ENCODE results near the gene PLEKHM3.

Gene PLEKHM3

DNA sequence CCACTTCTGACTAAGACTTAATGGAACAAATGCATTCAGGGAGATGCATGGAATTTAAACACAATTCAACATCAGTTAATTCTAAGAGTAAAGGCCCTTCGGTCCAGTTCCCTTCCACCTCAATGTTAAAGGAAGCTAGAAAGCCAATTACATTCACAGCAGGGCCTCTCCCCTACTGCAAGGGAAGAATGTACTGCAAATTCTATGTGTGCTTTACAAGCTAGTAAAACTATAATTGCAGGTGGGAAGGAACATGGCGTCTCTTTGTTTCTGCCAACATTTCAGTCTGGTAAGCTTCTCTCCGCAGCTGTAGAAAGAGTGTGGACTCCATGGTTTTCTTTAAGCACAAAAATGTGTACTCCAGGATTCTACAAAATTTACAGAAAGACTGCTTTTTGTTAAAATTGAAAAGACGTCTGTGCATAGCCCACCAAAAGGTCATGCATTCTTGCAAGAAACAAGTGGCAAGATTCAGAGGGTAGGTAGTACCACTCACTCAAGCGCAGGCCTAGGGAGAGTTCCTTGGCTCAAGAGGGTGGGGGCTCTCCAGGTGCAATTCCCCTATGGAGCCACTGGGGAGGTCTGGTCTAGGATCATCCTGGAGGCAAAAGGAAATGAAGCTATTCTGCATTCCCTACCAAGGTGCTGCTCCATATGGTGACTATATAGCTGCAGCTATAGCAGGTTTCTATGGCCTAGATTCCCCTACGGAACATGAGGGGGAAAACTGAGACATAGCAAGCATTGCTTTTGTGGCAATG, 128.6 kb downstream of the PLEKHM3 start:
- in situ Hi-C loops (cut with MboI; ENCODE audit: low sequenced_read_pairs): no loop called here

DNA sequence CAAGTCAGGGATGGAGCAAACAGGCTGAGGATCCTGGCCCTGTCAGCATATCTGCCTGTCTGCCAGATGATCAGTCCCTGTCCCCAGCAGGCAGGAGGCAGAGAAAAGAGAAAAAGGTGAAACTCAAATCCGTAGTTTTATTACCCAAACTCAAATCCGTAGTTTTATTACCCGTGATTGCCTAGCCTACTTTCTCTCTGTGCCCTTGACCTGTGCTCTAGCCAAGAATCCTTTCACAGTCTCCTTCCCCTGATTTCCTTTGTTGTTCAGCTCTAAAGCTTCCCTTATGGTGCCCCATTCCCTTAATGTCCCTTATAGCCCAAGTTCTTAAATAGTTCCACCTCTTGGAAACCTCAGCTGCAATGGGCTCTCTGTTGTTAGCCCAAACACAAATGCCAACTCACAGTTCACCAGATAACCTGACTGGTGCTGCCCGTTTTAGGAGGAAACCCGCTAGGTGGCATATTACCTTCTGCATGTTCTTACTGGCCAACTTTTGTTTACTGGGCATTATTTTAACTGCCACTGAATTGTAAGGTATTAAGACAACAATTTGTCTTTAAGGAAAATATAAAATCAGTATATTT, 130.0 kb downstream of the PLEKHM3 start:
- in situ Hi-C loops (cut with MboI; ENCODE audit: low sequenced_read_pairs): no loop called here

DNA sequence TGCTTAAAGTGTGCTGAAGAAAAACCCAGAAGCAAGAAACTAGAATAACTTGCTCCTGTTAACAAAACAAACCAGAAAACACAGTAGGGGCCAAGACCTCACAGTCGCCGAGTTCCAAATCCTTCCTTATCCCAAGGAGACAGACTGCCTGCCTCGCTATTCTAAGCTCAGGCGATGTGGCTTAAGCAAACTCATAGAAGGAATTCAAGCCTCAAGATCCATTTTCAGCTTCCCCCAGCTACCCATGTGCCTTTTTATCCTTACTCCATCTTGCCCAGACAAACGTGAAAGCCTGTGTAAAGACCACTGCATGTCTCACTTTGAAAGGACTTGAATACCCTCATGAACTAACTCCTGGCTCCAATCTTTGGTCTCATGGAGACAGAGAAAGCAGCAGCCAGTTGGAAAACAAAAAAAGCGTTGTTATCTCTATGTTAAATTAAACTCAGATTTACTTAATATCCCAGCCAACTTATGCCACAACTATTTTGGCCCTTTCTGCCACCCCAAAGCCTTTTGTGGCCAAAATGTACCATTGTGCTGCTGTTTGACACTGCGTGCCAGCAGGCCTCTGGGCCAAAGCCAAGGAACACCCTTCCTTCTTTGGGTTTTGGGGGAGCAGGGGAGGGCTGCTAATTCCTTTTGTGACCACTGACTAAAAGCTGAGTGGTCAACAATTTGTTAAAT, 132.5 kb downstream of the PLEKHM3 start:
- in situ Hi-C loops (cut with MboI; ENCODE audit: low sequenced_read_pairs): no loop called here

DNA sequence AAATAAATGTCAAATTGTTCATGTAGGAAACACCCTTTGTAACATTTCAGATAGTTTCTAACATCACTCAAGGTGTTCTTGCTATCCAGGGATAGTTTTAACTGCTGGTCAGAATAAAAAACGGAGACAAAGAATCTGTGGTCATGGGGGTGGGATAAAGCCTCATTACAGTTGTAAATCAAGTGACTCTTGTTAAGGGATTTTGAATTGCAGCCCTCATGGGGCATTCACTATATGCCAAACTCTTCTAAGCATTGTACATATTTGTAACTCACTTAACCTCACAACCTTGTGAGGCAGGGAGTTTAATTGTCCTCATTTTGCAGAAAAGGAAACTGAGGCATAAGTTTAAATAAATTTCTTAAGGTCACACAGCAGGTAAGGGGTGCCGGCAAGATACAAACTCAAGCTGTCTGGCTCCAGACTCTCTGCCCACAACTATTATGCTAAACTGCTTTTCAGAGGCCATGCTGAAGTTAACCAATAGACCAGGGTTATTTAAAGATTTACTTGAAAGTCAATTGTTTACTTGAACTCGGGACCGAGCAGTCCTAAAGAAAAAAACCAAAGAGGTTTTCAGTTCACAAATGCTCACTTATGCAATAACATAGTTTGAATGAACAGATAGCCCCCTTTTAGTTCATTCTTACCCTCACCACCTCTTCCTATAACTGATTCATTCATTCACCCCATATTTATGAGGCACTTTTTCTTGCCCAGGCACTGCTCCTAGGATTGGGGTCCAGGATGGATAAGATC, 134.1 kb downstream of the PLEKHM3 start:
- in situ Hi-C loops (cut with MboI; ENCODE audit: low sequenced_read_pairs): no loop called here

DNA sequence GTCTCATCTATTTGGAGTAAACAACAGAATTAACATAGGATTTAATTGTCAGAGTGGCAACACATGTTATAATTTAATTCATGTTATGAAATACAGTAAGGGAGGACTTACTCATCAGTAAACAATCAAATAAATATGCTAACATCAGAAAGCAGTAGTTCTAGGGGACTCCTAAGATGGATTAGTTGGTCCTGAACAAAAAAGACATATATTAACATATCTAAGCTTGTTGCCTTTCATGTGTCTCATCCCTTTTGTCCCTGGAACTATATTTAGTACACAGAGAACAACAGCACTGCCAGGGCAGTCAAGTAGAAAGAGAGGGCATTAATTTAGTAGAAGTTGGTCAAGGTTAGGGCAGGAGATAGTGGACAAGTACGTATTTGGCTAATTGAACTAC, 137.8 kb downstream of the PLEKHM3 start:
- in situ Hi-C loops (cut with MboI; ENCODE audit: low sequenced_read_pairs): no loop called here

DNA sequence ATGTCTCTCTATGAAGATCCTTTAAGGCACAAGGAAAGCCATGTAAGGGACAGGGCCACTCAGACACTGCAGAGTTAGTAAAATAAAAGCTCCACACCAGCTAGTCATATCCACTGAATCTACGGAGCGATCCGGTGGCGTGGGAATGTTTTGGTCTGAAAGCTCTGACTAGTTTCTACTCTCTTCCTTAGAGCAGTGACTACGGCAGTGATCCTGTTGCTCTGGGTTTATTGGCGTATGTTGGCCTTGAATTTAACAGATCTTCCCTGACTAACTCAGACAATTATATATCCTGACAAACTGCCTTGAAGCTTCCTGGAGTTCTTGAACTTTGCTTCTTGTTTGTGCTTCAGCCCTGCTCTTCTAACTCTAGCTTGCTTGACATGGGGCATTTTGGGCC, 140.3 kb downstream of the PLEKHM3 start:
- in situ Hi-C loops (cut with MboI; ENCODE audit: low sequenced_read_pairs): no loop called here

DNA sequence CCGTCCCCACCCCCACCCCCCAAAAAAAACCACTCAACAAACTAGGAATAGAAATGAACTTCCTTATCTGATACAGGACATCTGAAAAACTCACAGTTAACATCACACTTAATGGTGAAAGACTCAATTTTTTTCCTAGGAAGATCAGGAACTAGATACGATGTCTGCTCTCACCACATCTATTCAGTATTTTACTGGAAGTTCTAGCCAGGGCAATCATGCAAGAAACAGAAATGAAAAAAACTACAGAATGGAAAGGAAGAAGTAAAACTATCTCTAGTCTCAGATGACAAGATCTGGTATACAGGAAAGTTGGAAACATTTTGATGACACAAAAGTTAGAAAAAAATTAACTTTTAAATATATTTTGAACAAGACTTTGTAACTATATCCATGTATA, 141.2 kb downstream of the PLEKHM3 start:
- in situ Hi-C loops (cut with MboI; ENCODE audit: low sequenced_read_pairs): no loop called here

DNA sequence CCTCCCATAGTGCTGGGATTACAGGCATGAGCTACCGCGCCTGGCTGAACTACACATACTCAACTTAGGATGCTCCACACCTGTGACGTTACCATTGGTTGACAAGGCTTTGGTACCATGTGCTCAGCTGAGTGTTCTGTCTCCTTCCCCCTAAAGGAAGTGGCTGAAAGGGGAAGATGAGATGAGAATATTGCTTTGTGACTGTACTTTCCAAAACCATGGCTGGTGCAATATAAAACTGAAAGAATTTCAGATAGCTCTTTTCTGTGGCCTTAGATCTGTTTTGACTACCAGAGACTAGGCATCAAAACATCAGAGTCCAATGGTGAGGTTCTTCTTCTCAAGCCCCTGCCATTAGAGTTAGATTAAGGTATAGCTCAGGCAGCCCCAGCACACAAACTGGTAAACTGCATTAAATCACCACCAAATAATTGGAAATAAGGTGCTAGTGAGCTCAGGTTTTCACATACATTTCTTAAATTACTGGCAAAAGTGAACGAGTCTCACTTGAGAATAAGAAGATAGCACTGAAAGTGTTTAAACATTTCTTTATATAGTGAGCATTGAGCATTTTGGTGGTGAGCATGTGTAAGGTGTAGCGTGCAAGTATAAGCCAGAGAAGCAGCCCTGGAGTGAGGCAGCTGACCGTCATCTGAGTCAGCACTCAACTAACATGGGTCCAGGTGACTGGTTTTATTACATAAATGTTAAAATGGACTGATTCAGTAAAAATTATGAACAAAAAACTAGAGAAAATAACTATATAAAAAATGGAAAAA, 142.1 kb downstream of the PLEKHM3 start:
- in situ Hi-C loops (cut with MboI; ENCODE audit: low sequenced_read_pairs): no loop called here

DNA sequence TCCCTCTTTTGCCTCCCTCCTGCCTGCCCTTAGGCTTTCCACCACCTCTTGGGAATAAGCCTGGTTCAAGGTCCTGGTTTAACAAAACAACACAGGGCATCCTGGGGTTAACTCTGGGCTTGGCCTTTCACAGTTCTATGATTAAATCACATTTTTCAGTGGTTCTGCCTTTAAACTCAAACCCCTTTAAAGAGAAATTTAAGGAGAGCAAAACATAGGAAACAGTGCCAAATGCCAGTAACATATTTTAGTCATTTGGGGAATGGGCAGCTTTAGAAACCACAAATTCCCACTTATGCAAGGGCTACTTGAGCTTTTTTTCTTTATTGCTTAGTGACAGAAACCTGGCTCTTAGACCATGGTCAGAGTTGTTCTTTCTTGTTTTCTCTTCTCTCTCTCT, 143.4 kb downstream of the PLEKHM3 start:
- in situ Hi-C loops (cut with MboI; ENCODE audit: low sequenced_read_pairs): no loop called here

DNA sequence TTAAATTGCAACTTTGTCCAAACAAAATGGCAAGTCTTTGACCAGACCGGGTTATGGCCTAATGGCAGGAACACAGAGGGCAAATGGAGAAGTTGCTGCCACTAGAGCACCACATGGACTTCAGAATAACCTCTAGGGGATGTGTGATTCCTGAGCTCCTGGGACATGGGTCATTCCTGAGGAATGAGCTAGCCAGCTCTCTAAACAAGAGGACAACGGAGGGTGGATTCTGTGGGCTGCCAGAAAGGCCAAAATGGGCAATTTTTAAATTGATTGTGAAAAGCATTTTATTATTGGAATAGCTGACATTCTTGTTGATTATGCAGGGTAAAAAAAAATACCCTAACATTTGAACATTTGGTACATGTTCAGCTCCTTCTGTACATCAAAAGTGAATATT, 145.8 kb downstream of the PLEKHM3 start:
- in situ Hi-C loops (cut with MboI; ENCODE audit: low sequenced_read_pairs): no loop called here

DNA sequence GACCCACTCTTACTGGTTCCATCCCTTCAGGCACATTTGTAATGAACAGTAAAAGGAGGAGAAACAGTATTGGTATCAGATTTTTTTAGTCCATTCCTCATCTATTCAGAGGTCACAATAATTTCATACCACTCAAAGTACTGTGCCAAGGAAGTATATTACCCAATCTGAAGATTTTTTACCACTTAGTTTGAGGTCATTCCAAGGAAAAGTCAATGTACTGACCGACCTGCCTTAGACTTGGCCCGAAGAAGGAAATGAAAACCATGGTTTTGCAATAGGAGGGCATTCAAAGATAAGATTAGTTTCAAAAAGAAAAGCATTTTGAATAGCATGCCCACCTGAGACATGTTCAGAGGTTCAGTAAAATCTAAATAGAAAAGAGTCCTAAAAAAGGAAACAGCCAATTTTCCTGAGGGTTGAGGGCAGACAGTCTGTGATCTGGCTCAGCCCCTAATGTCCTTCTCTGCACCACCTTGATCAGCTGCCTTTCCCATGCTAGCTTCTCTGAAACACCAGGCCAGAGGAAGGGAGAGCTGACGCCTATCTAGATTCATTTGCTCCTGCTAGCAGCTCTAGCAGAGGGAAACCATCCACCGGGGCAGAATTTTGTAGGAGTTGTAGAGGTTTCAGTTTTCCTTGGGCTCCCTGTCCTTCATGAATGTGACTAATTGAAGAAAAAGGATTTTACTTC, 148.3 kb downstream of the PLEKHM3 start:
- in situ Hi-C loops (cut with MboI; ENCODE audit: low sequenced_read_pairs): no loop called here

DNA sequence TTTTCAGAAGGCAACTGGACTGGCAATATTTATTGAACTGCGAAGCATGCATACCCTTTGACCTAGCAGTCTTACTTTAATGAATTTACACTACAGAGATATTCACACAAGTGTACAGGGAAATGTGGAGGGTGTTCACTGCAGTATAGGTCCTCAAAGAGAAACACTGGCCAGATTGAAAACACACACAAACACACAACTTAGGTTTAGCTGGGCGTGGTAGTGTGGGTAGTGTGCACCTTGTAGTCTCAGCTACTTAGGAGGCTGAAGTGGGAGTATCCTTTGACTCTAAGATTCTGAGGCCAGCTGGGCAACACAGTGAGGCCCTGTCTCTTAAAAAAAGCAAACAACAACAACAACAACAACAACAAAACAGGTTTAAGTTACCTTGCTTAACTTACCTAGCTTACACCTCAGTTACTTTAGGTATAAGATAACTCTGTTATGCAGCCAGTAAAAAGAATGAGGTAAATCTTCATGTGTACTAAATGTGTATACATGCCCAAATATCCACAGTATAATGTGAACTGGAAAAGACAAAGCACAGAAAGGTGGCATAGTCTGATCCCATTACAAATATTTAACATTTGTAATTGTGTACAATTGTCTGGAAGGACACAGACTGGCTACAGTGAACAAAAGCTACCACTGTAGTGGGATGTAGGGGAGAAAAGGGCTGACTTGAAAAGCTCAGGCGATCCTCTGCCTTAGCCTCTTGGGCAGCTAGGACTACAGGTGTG, 149.7 kb downstream of the PLEKHM3 start:
- in situ Hi-C loops (cut with MboI; ENCODE audit: low sequenced_read_pairs): no loop called here

DNA sequence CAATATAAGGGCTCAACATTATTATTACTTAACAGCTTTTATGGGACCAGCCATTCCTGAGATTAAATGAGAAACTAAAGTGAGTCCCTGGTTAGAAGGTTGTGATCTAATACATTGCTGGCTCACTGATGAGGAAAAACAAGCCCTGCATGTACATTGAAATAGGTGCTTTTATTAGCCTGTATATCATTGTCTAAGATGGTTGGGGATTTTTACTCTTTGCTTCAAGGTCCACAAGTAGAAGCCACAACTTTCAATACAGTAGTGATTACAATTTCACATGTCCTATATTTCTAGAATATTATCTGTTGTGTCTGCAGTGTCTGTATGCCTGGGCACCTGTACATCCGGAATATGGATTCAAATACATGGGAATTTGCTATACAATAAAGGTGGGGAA, 151.5 kb downstream of the PLEKHM3 start:
- in situ Hi-C loops (cut with MboI; ENCODE audit: low sequenced_read_pairs): no loop called here

DNA sequence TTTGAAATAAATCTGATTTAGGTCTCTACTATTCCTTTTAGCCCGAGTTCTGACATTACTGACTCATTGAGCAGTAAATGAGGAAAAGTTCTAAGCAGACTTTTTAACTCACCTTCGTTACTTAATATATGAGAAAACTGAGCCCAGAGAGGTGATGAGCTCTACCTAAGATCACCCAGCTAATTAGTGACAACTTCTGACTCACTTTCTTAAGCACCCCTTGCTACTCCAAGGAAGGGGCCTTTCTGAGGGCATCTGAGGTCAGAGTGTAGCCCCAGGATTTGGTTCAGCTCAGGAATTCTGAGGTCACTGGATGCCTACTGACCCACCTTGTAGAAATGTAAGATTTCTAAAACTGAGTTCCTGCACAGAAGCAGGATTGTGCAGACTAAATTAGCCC, 153.4 kb downstream of the PLEKHM3 start:
- in situ Hi-C loops (cut with MboI; ENCODE audit: low sequenced_read_pairs): no loop called here

DNA sequence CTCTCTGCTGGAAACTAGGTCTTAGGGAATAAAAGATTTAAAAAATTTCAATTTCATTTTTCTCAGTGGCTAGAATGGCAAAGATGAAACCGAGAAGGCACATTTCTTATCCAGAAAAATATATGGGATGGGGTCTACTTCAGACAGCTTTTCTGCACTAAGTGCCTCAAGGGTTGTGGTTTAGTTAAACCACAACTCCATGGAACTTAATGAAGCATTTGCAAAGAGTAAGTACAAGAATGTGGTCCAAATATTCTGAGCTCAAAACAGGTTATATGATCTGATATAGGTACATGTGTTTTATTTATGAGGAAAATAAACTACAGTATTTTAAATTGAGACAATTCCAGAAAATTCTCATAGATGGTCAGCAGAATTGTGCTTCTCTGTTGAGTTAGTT, 153.8 kb downstream of the PLEKHM3 start:
- in situ Hi-C loops (cut with MboI; ENCODE audit: low sequenced_read_pairs): no loop called here

DNA sequence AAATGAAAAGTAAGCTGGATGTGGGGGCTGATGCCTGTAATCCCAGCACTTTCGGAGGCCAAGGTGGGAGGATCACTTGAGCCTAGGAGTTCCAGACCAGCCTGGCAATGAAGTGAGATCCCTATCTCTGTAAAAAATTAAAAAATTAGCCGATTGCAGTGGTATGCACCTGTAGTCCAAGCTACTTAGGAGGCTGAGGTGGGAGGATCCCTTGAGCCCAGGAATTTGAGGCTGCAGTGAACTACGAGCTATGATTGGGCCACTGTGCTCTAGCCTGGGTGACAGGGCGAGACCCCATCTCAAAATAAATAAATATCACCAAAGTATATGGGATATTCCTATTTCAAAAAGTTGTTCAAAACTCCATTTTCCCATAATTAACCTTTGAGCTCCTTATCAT, 154.5 kb downstream of the PLEKHM3 start:
- in situ Hi-C loops (cut with MboI; ENCODE audit: low sequenced_read_pairs): no loop called here

DNA sequence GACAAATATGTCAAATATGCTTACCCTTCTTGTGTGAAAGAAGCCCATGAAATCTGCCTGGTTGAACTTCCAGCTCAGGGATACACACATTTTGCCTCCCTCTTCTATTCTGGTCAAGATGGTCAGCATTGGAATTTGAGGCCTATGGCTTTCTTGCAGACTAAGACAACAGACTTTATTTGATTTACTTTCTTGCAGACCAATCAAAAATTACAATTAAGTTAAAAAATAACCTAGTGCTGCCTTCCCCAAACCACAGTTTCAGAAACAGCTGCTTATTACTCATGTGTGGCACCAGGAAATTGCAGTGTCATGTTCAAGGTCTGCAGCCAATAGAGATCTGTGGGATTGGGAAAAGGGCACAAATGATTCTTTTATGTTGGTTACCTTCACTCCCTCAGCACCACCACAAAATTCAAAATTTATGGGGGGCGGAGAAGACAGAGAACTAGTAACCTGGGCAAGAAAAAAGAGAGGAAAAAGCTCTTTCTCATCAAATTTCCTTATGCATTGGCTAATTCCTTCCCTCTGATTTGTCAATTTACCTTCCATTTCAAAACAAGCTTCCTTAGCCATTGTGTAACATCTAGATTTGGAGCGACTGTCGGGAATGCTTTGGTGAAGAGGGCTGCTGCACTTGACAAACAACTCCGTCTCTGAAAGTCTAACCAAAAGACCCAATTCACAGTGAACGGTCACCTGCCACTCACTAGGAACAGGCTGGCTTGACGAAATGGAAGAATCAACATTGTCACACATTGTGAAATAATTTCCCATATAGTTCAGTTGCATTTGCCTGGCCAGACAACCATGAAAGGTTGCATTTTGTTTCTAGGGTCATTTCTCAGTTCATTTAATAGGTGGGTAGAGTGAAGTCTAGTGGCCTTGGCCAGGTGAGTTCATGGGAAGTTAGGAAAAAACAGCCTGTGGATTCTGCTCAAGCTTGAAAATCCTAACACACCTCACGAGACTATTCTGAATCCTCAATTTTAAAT, 155.2 kb downstream of the PLEKHM3 start:
- in situ Hi-C loops (cut with MboI; ENCODE audit: low sequenced_read_pairs): no loop called here

DNA sequence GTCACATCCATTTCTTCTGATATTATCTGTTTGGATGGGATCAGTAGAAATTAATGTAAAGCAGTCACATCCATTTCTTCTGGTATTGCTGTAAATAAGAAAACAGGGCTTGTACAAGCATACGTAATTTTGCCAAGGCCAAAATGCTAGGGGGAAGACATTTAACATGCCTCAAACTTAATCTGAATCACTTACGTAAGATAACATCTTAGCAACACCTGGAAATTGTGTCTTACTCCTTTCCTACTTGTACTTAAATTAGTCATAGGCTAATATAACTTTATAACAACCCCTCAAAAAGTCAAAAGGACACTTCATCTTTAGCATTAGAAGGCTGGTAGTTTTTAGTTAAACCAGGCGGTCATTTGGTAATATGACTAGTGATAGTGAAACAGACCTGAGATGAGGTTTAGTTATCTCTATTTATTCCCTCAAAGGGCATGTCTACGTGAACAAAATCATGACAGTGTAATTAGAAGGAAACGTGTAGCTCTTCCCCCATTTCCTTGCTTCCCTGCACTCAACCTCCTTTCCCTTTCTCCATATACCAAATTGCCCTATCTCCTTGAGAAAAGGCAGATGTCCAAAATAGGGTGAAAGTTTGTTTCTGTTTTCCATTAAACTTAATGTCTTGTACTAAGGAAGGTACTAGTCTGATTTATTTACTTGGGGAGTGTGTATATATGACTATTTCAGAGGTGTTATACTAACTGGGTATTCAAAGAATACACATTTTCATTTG, 156.3 kb downstream of the PLEKHM3 start:
- in situ Hi-C loops (cut with MboI; ENCODE audit: low sequenced_read_pairs): no loop called here

Data from HL-60/S4 treated with phorbol 12-myristate 13-acetate at 8.2 ng/mL for 4 days and 3 days (cell line).